ELF-1 (cell line): Measurements from ENCODE around the gene INPP5A.

Experiments
- DNase-seq: peaks from one replicate; pipeline ENCODE4 v3.0.0-alpha.2; 2016; ENCODE audit warnings: low read depth, low spot score

The INPP5A gene

DNA sequence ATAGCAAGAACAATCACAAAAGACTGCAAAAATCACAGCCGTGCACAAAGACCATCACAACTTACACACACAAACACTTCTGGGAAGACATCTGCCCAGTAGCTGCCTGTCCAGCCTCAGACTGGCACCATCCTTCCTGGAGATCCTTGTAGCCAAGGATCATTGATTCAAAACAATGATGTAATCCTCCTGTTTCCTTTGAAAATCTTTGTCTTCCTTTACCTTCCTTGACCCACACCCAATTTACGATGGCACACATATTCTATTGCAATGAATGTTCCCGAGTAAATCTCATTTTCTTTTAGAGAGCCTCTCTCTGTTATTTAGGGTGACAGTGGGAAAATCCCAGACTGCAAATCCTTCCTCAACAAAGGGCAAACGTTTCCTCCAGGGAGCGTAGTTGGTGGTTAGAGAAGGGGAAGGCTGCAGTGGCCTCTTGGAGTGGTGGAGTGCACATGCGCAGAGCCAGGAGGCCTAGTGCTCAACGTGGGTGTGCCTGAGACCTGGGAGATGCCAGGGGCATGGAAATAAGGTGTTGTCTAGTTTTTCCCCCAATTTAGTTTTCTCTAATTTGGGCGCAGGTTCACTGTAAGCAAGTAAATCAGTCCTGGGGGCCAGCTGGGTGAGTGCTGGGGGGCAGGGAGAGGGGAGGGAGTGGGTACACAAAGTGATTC, 3.1 kb upstream of the INPP5A start:
- no peak for DNase-seq

DNA sequence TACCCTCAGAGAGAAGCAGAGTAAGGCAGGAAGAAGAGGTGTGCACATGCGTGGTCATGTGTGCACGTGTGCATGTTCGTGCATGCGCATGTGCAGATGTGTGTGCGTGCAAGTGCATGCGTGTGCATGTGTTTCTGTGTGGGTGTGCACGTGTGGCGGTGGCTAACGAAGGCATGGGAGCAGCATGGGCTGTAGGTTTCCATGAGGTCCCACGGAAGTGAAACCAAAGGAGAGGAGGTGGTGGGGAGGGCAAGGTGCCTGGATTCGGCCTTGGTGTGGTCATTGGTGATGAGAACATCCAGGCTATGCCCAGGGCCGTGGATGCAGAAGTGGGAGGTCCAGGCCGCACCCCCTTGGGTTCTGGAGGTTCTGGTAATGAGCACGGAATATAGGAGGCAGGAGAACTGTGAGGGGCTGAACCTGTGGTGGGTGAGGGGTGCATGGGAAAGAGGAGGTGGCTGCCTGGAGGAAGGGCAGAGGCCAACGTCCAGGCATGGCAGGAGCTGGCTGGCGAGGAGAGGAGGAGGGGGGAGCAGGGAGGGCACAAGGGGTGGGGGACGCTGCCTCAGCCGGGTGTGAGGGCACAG, 2.4 kb upstream of the INPP5A start:
- no peak for DNase-seq

GRCh38 chr10:132536241-132536876, 1.2 kb upstream of the INPP5A start:
- peak; percentile 47 for DNase-seq

DNA sequence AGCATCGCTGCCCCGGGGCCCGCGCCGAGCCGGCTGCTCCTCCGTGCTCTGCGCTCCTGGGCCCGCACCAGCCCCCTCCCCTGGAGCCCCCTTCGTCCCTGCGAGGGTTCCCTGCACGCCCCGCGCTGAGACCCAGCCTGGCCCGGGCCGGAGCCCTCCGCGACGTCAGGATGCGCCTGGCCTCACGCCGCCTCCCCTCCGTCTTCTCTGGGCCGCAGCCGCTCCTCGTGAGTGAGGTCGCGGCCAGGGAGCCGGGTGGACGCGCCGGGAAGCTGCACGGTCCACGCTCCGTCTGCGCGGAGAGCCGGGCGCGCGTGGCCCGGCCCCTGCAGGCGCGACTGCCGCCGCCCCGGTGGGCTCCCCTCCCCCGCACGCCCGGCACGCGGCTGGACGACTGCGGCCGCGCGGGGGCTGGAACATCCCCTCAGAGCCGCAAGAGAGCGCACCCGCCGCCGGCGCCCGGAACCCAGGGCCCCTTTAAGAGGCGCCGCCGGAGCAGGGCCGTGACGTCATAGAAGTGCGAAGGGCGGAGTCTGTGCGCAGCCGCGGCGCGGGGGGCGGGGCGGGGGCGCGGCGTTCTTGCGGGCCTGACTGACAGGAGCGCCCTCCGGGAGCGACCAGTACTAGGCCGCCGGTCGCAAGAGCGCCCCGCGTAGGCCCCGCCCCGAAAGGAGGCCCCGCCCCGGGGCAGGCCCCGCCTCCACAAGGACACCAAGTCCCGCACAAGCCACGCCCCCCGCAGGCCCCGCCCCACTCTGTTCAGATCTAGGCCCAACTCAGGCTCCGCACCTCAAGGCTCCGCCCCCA, 507 bp upstream of the INPP5A start:
- DNase-seq: peak; percentile 99

DNA sequence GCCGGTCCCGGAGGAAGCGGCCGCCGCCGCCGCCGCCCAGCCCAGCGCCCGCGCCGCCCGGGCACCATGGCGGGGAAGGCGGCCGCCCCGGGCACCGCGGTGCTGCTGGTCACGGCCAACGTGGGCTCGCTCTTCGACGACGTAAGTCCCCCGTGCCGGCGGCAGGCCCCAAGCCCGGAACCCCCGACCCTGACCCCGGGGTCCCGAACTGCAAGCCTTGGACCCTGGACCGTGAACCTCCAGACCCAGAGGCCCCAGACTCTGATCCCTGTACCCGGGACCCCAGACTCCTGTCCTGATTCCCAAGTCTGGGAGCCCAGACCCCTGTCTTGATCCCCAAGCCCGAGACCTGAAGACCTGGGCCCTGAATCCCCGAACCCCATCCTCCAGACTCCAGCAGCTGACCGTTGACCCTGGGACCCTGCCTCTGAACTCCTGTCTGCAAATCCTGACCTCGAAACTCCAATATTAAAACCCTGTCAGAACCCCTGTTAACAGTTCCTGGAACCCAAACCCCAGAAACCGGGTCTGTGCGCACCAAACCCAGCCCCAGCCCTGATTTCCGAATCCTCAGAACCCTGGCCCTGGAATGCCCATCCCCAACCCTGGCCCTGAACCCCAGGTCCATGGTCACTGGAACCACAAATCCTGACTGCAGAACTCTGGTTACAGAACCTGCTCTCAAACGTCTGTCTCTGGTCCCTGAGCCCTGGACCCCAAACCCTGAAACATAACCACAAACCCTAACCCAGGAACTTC, 623 bp downstream of the INPP5A start:
- DNase-seq: no peak

DNA sequence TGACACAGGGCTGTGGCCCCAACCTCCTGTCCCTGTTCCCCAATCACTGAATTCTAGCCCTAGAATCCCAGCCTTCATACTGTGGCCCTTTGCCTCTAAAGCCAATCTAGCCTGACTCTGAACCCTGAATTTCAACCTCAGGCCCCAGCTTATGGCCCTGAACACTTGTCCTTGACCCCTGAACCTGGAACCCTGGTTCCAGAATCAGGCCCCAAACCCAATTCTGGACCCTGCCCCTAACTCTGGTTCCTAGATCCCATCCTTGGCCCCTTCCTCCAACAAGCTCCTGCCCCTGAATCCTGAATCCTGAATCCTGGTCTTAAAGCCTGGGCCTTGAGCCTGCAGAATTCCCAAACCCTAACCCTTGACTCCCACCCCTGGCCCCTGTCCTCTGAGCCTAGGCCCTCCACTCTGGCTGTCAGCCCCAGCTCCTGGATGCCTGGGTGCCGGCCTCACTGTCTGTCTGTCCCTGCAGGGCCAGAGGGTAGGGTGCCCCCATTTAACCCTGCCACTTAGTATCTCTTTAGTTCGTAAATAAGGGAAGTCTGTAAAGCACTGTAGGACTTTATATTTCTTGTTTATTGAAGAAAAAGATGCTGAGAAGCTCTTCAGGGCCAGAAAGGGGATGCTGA, 1.3 kb downstream of the INPP5A start:
- DNase-seq: no peak

- no peak for DNase-seq
Measured at GRCh38 chr10:132539431-132539839, 1.8 kb downstream of the INPP5A start.

GRCh38 chr10:132539894-132540293, 2.3 kb downstream of the INPP5A start:
- DNase-seq: no peak

- peak; percentile 61 for DNase-seq
Measured at GRCh38 chr10:132540456-132540855, 2.9 kb downstream of the INPP5A start.

DNA sequence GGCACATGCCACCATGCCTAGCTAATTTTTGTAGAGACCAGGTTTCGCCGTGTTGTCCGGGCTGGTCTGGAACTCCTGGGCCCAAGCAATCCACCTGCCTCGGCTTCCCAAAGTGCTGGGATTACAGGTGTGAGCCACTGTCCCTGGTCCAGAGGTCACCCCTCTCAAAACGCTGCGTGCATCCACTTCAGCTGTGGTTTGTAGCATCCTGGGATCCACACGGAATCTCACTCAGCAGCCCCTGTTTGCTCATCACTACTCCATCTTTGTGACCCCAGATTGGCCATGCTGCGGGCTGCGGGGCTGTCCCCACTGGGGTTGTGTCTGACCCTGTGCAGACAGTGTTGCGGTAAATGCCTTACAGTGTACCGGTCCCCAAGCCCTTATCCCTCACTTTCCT, 3.5 kb downstream of the INPP5A start:
- DNase-seq: no peak

GRCh38 chr10:132541601-132542011, 4.0 kb downstream of the INPP5A start:
- DNase-seq: no peak

DNA sequence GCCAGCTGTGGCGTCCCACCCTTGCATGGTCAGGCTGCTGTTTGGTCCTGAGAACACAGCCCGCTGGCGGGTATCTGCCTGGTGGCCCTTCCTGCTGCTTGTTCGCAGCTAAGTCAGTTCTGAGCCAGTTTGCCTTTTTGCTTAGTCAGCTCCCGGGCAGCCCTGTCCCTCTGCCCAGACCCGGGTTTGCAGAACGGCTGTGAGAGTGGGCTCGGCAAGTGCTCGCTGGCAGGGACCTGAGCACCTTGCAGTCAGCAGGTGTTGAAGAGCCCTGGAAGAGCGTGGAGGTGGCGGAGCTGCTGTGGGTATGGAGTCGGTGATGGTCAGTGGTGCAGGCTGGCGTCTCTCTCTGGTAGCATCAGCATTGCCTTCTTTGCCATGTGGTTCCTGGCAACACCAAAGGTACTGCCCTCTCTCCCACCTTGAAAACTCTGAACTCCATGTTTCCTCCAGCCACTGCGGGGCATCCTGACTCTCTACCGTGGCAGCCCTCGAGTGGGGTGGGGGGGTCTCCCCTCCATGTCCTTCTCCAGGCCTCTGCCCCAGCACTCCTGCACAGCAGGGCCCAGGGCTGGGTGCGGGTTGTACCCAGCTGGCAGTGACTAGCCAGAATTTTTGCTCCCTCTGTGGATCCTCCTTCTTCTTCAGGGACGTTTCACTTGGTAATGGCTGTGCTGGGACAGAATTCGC, 4.6 kb downstream of the INPP5A start:
- DNase-seq: no peak

- no peak for DNase-seq
Measured at GRCh38 chr10:132542819-132543218, 5.2 kb downstream of the INPP5A start.

- no peak for DNase-seq
Measured at GRCh38 chr10:132543916-132544743, 6.5 kb downstream of the INPP5A start.

GRCh38 chr10:132544744-132545658, 7.4 kb downstream of the INPP5A start:
- no peak for DNase-seq

DNA sequence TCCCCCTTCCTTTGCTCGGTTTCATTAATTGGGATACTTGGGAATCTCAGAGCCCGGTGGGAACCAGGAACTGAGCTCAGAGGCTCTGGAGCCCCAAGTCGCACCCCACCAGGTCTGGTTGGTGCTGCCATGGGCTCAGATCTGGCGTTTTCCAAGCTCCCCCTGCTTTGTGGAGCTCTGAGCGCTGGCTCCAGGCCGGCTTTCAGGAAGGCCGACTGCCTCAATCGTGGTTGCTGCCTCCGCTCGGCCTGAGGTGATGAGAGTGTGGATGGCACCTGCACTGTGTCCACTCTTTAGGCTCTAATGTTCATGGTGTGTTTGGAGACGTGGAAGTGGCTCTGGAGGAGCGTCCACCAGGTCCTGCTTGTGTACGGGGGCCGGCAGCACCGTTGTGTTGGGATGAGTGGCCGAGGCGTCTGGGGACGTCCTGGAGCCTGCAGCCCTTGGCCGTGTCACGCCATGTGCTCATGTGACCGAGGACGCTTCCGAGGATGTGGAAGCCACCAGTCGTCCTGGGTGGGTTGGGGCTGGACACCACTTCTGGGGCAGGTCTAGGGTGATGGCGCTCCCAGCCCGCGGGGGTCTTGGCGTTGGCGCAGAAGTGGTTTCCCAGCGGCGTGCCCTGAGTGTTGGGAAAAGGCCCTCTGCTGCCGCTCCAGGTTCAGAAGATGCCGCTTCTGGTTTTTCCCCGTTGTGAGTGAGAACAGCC, 8.2 kb downstream of the INPP5A start:
- DNase-seq: no peak

DNA sequence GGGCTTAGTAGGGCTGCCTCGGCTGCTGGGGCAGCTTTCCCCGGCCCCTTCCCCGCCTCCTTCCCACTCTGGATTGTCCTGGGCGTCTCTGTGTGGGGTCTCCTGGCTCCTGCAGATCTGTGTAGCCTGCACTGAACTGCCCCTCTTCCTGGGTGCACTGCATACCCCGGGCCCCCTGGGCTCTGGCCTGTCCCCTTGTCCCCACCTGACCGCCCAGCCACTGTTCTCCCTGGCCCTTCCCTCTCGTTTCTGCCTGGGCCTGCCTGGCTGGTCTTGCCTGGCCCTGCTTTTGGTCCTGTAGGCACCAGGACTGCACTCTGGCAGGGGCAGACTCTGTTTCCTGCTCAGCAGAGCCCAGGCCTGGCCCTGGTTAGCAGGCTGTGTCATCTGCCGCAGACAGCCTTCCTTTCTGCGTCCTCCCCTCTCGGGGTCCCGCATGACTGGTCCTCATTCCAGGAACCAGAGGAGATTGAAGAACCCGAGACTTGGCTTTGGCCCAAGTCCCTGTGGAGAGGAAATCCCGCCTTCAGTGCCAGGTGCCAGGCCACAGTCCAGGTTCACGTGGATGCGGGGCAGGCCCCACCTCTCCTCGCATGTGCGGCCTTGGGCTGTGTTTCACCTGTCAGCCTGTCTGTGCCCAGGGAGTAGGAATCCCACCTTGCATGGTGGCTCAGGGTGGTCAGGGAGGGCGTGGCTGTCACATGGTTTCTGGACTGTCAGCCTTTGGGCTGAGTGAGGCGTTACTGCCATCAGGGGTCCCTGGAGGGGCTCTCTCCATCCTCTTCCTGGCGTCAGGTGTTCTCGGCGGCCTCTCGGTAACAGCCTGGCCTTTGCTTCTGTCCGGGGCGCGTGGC, 9.2 kb downstream of the INPP5A start:
- DNase-seq: no peak
